ENCODE results near the gene MGAT2.
"Not testable (repeated sequence)": the region's sequence is repeated elsewhere in the genome, so short reads cannot be mapped to it uniquely, and the experiment has no call there.

The MGAT2 gene

DNA sequence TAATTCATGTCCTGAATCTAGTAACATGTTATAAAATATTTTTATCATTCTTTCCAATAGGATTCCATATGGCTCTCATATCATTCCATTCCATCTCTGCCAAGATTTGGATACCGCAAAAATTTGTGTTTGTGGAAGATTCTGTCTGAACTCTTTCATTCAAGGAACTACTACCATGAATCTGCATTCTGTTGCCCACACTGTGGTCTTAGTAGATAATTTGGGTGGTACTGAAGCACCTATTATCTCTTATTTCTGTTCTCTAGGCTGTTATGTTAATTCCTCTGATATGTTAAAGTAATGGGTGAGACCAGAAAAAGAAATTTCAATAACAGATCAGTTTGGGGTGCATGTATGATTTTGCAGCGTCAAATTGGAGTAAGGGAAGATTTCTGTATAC lies 6.4 kb upstream of the MGAT2 start:
- H3K4me1 ChIP-seq (ENCODE audit: insufficient read depth, low read length), result peaks cover 3% of the 10 kb centered on the region
- no peak overlapping the region for H3K4me3 ChIP-seq (ENCODE audit: low read depth in 1 of 2, low read length in 2 of 2)
- H3K9me3 ChIP-seq (ENCODE audit: low read length), result no peaks in the 10 kb centered on the region
- no peaks in the 10 kb centered on the region for H3K27me3 ChIP-seq (ENCODE audit: control insufficient read depth in 1 of 2, insufficient read depth in 2 of 2, low read length in 2 of 2)
- no peak overlapping the region for H3K9ac ChIP-seq (ENCODE audit: low read length)
- peaks cover 8% of the 10 kb centered on the region for H3K36me3 ChIP-seq (ENCODE audit: insufficient read depth, low read length)
- H3K27ac ChIP-seq (ENCODE audit: low read depth, low read length), result no peak overlapping the region

GRCh38 chr14:49615776-49616175 lies 4.8 kb upstream of the MGAT2 start:
- Histone ChIP-seq H3K9me3 (ENCODE audit: low read length) (no peaks in the 10 kb centered on the region), H3K27ac (ENCODE audit: low read depth, low read length) (no peak overlapping the region), H3K27me3 (ENCODE audit: control insufficient read depth in 1 of 2, insufficient read depth in 2 of 2, low read length in 2 of 2) (no peaks in the 10 kb centered on the region), H3K4me1 (ENCODE audit: insufficient read depth, low read length) (peaks cover 10% of the 10 kb centered on the region), H3K36me3 (ENCODE audit: insufficient read depth, low read length) (peaks cover 8% of the 10 kb centered on the region), H3K9ac (ENCODE audit: low read length) (no peak overlapping the region), H3K4me3 (ENCODE audit: low read depth in 1 of 2, low read length in 2 of 2) (no peak overlapping the region)

- H3K9ac ChIP-seq (ENCODE audit: low read length), result no peak overlapping the region
- peaks cover 27% of the 10 kb centered on the region for H3K4me1 ChIP-seq (ENCODE audit: insufficient read depth, low read length)
- H3K36me3 ChIP-seq (ENCODE audit: insufficient read depth, low read length), result peaks cover 8% of the 10 kb centered on the region
- no peak overlapping the region for H3K4me3 ChIP-seq (ENCODE audit: low read depth in 1 of 2, low read length in 2 of 2)
- H3K9me3 ChIP-seq (ENCODE audit: low read length), result no peaks in the 10 kb centered on the region
- H3K27me3 ChIP-seq (ENCODE audit: control insufficient read depth in 1 of 2, insufficient read depth in 2 of 2, low read length in 2 of 2), result no peaks in the 10 kb centered on the region
- no peak overlapping the region for H3K27ac ChIP-seq (ENCODE audit: low read depth, low read length)
These were observed 2.6 kb upstream of the MGAT2 start for GRCh38 chr14:49617852-49618519.

- Histone ChIP-seq H3K4me1 (ENCODE audit: insufficient read depth, low read length) (peaks cover 29% of the 10 kb centered on the region), H3K27ac (ENCODE audit: low read depth, low read length) (peak overlapping the region; percentile 97), H3K4me3 (ENCODE audit: low read depth in 1 of 2, low read length in 2 of 2) (peak overlapping the region; percentile 92 to 99), H3K9ac (ENCODE audit: low read length) (peak overlapping the region; percentile 99)
- H3K36me3 ChIP-seq (ENCODE audit: insufficient read depth, low read length); H3K27me3 ChIP-seq (ENCODE audit: control insufficient read depth in 1 of 2, insufficient read depth in 2 of 2, low read length in 2 of 2); H3K9me3 ChIP-seq (ENCODE audit: low read length): not testable (repeated sequence)
These were observed 1.3 kb upstream of the MGAT2 start for GRCh38 chr14:49619273-49619672.

- Histone ChIP-seq H3K27me3 (ENCODE audit: control insufficient read depth in 1 of 2, insufficient read depth in 2 of 2, low read length in 2 of 2) (no peaks in the 10 kb centered on the region), H3K27ac (ENCODE audit: low read depth, low read length) (peak overlapping the region; percentile 97), H3K9me3 (ENCODE audit: low read length) (no peaks in the 10 kb centered on the region), H3K4me1 (ENCODE audit: insufficient read depth, low read length) (peaks cover 29% of the 10 kb centered on the region), H3K4me3 (ENCODE audit: low read depth in 1 of 2, low read length in 2 of 2) (peak overlapping the region; percentile 92 to 99), H3K36me3 (ENCODE audit: insufficient read depth, low read length) (peaks cover 8% of the 10 kb centered on the region), H3K9ac (ENCODE audit: low read length) (peak overlapping the region; percentile 99)
These were observed 869 bp upstream of the MGAT2 start for GRCh38 chr14:49619730-49620129.

DNA sequence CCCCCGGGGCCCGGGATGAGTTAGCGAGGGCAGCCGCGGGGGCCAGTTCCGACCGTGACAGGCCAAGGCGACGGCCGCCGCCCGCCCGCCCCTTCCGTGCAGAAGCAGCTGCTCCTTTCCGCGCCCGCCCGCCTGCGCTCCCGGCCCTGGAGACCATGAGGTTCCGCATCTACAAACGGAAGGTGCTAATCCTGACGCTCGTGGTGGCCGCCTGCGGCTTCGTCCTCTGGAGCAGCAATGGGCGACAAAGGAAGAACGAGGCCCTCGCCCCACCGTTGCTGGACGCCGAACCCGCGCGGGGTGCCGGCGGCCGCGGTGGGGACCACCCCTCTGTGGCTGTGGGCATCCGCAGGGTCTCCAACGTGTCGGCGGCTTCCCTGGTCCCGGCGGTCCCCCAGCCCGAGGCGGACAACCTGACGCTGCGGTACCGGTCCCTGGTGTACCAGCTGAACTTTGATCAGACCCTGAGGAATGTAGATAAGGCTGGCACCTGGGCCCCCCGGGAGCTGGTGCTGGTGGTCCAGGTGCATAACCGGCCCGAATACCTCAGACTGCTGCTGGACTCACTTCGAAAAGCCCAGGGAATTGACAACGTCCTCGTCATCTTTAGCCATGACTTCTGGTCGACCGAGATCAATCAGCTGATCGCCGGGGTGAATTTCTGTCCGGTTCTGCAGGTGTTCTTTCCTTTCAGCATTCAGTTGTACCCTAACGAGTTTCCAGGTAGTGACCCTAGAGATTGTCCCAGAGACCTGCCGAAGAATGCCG lies 699 bp downstream of the MGAT2 start:
- Histone ChIP-seq H3K4me3 (ENCODE audit: low read depth in 1 of 2, low read length in 2 of 2) (peak overlapping the region; percentile 92 to 99), H3K9me3 (ENCODE audit: low read length) (no peaks in the 10 kb centered on the region), H3K36me3 (ENCODE audit: insufficient read depth, low read length) (peaks cover 8% of the 10 kb centered on the region), H3K27ac (ENCODE audit: low read depth, low read length) (peak overlapping the region; percentile 97), H3K27me3 (ENCODE audit: control insufficient read depth in 1 of 2, insufficient read depth in 2 of 2, low read length in 2 of 2) (no peaks in the 10 kb centered on the region), H3K9ac (ENCODE audit: low read length) (peak overlapping the region; percentile 36), H3K4me1 (ENCODE audit: insufficient read depth, low read length) (peaks cover 29% of the 10 kb centered on the region)

DNA sequence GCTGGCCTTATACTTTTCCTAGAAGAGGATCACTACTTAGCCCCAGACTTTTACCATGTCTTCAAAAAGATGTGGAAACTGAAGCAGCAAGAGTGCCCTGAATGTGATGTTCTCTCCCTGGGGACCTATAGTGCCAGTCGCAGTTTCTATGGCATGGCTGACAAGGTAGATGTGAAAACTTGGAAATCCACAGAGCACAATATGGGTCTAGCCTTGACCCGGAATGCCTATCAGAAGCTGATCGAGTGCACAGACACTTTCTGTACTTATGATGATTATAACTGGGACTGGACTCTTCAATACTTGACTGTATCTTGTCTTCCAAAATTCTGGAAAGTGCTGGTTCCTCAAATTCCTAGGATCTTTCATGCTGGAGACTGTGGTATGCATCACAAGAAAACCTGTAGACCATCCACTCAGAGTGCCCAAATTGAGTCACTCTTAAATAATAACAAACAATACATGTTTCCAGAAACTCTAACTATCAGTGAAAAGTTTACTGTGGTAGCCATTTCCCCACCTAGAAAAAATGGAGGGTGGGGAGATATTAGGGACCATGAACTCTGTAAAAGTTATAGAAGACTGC lies 1.5 kb downstream of the MGAT2 start:
- no peak overlapping the region for H3K27ac ChIP-seq (ENCODE audit: low read depth, low read length)
- H3K9me3 ChIP-seq (ENCODE audit: low read length), result no peaks in the 10 kb centered on the region
- peak overlapping the region in 1 of 2 donors; percentile 99 for H3K4me3 ChIP-seq (ENCODE audit: low read depth in 1 of 2, low read length in 2 of 2)
- no peaks in the 10 kb centered on the region for H3K27me3 ChIP-seq (ENCODE audit: control insufficient read depth in 1 of 2, insufficient read depth in 2 of 2, low read length in 2 of 2)
- H3K9ac ChIP-seq (ENCODE audit: low read length), result no peak overlapping the region
- H3K4me1 ChIP-seq (ENCODE audit: insufficient read depth, low read length), result peaks cover 29% of the 10 kb centered on the region
- peaks cover 8% of the 10 kb centered on the region for H3K36me3 ChIP-seq (ENCODE audit: insufficient read depth, low read length)

- H3K4me1 ChIP-seq (ENCODE audit: insufficient read depth, low read length), result peaks cover 29% of the 10 kb centered on the region
- no peak overlapping the region for H3K9ac ChIP-seq (ENCODE audit: low read length)
- no peaks in the 10 kb centered on the region for H3K27me3 ChIP-seq (ENCODE audit: control insufficient read depth in 1 of 2, insufficient read depth in 2 of 2, low read length in 2 of 2)
- H3K9me3 ChIP-seq (ENCODE audit: low read length), result no peaks in the 10 kb centered on the region
- H3K27ac ChIP-seq (ENCODE audit: low read depth, low read length), result no peak overlapping the region
- H3K4me3 ChIP-seq (ENCODE audit: low read depth in 1 of 2, low read length in 2 of 2), result no peak overlapping the region
- peaks cover 6% of the 10 kb centered on the region for H3K36me3 ChIP-seq (ENCODE audit: insufficient read depth, low read length)
These were observed 2.8 kb downstream of the MGAT2 start for GRCh38 chr14:49623387-49623786.

DNA sequence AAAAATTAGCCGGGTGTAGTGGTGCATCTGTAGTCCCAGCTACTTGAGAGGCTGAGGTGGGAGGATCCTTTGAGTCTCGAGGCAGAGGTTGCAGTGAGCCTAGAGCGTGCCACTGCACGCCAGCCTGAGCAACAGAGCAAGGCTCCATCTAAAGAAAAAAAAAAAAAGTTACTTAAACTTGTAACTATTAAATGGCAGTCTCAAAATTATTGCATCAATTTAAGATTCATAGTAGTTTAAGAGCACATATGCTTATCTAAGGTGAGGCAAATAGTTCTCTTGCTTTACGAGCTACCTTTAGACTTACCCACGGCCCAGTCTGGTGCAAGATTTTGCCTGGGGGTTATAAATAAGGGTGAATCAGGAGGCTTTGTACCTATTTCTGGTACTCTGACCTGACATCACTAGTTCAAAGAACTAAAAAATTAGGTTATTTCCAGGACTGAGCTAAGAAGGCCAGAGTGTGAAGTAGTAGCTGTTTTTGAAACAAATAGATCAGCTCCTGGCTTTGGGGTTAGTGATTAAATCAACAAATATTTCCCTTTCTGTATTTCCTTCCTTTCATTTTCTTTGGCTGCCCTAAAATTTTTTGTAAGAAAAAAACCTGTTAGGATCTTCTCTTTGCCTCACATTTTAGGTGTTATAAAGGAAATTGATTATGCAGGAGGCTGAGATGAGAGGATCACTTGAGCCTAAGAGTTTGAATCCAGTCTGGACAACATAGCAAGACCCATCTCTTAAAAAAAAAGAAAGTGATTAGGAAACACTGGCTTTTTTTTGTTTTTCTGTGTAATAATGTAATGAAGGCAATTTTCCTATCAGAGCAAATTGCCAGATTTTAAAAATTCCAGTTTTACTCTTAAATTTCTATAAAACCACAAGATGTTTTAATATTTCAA lies 3.6 kb downstream of the MGAT2 start:
- Histone ChIP-seq H3K4me3 (ENCODE audit: low read depth in 1 of 2, low read length in 2 of 2) (no peak overlapping the region), H3K9ac (ENCODE audit: low read length) (no peak overlapping the region), H3K27me3 (ENCODE audit: control insufficient read depth in 1 of 2, insufficient read depth in 2 of 2, low read length in 2 of 2) (no peaks in the 10 kb centered on the region), H3K9me3 (ENCODE audit: low read length) (no peaks in the 10 kb centered on the region), H3K4me1 (ENCODE audit: insufficient read depth, low read length) (peaks cover 26% of the 10 kb centered on the region), H3K36me3 (ENCODE audit: insufficient read depth, low read length) (no peaks in the 10 kb centered on the region), H3K27ac (ENCODE audit: low read depth, low read length) (no peak overlapping the region)

DNA sequence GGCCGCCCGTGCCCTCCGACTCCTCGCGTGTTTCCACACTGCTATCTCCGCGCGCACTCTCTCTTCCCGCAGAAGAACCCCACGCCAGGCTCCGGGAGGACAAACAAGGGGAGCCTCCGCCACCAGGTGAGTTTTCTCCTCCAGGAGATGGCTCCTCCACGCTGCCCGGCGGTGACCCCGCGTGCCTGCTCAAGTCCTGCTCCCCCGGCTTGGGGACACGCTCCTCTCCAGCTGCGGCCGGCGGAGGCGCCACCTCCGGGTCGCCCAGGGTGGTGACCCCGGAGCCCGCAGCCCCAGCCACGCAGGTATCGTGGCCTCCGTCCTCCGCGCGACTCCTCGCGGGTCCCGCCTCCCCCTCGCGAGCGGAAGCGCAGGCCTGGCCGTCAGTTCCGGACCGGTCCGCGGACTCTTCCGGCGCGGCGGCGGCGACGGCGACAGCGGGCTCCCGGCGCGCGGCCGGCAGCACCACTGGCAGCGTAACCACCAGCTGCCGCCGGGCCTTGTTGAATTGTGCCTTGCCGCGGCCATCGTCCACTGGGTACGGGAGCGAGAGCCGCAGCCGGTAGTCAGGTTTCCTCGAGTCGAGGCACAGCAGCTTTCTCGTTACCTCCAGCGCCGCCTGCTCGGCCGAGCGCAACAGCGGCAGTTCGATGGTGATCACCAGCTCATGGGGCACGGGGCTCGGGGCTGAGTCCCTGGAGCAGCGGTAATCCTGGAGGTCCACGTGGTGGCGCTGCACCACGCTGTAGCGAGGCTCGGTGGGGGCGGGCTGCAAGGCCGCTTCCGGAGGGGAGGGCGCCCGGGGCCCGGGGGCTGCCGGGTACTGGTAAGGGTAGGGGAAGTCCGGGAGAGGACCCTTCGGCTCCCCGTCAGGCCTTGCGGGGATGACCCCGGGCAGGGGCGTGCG lies 13.3 kb downstream of the MGAT2 start:
- no peaks in the 10 kb centered on the region for H3K27me3 ChIP-seq (ENCODE audit: control insufficient read depth in 1 of 2, insufficient read depth in 2 of 2, low read length in 2 of 2)
- H3K9me3 ChIP-seq (ENCODE audit: low read length), result no peaks in the 10 kb centered on the region
- peak overlapping the region; percentile 95 for H3K27ac ChIP-seq (ENCODE audit: low read depth, low read length)
- H3K4me3 ChIP-seq (ENCODE audit: low read depth in 1 of 2, low read length in 2 of 2), result peak overlapping the region; percentile 87 to 97
- H3K4me1 ChIP-seq (ENCODE audit: insufficient read depth, low read length), result peaks cover 6% of the 10 kb centered on the region
- H3K36me3 ChIP-seq (ENCODE audit: insufficient read depth, low read length), result peaks cover 15% of the 10 kb centered on the region
- peak overlapping the region; percentile 74 for H3K9ac ChIP-seq (ENCODE audit: low read length)
